Measurements from ENCODE around the gene FRMD8. TPM values are rescaled to one million over a fixed set of nuclear protein-coding genes. Genes with fewer than 3 reads are reported as not detected.

The FRMD8 gene
- total RNA-seq, 6 experiments from 2014 or later = 22.4 to 28.5 (median 27.1) TPM

- Mint-ChIP-seq H3K9me3 (no peaks in the 10 kb centered on the region), H3K27me3 (ENCODE audit: insufficient read depth) (peaks cover 8% of the 10 kb centered on the region), H3K4me3 (peak overlapping the region; percentile 77), H3K4me1 (ENCODE audit: low read depth) (peaks cover 35% of the 10 kb centered on the region), H3K36me3 (ENCODE audit: low read depth) (no peaks in the 10 kb centered on the region), H3K27ac (no peak overlapping the region)
- DNase-seq = peak; percentile 7
- no peak for TF ChIP-seq CTCF (IDR thresholded peaks at IDR 0.05)
These were observed 30.6 kb upstream of the FRMD8 start for GRCh38 chr11:65355776-65356393.

- H3K9me3 Mint-ChIP-seq = no peaks in the 10 kb centered on the region
- H3K4me3 Mint-ChIP-seq = no peak overlapping the region
- peaks cover 8% of the 10 kb centered on the region for H3K27me3 Mint-ChIP-seq (ENCODE audit: insufficient read depth)
- H3K27ac Mint-ChIP-seq = no peak overlapping the region
- H3K4me1 Mint-ChIP-seq (ENCODE audit: low read depth) = peaks cover 35% of the 10 kb centered on the region
- H3K36me3 Mint-ChIP-seq (ENCODE audit: low read depth) = no peaks in the 10 kb centered on the region
- TF ChIP-seq CTCF (IDR thresholded peaks at IDR 0.05) = no peak
- no peak for DNase-seq
These were observed 30.0 kb upstream of the FRMD8 start for GRCh38 chr11:65356394-65356972.

- TF ChIP-seq CTCF (IDR thresholded peaks at IDR 0.05) = no peak
- Mint-ChIP-seq H3K4me3 (no peak overlapping the region), H3K36me3 (ENCODE audit: low read depth) (no peaks in the 10 kb centered on the region), H3K4me1 (ENCODE audit: low read depth) (peaks cover 30% of the 10 kb centered on the region), H3K27me3 (ENCODE audit: insufficient read depth) (peaks cover 8% of the 10 kb centered on the region), H3K27ac (no peak overlapping the region), H3K9me3 (no peaks in the 10 kb centered on the region)
- no peak for DNase-seq
These were observed 28.5 kb upstream of the FRMD8 start for GRCh38 chr11:65357856-65358356.

- peaks cover 5% of the 10 kb centered on the region for H3K27me3 Mint-ChIP-seq (ENCODE audit: insufficient read depth)
- H3K4me1 Mint-ChIP-seq (ENCODE audit: low read depth) = peaks cover 9% of the 10 kb centered on the region
- no peak overlapping the region for H3K4me3 Mint-ChIP-seq
- TF ChIP-seq CTCF (IDR thresholded peaks at IDR 0.05) = no peak
- H3K27ac Mint-ChIP-seq = no peak overlapping the region
- no peak for DNase-seq
- H3K9me3 Mint-ChIP-seq = no peaks in the 10 kb centered on the region
- no peaks in the 10 kb centered on the region for H3K36me3 Mint-ChIP-seq (ENCODE audit: low read depth)
These were observed 24.0 kb upstream of the FRMD8 start for GRCh38 chr11:65362320-65362931.

- H3K4me1 Mint-ChIP-seq (ENCODE audit: low read depth) = peaks cover 3% of the 10 kb centered on the region
- no peaks in the 10 kb centered on the region for H3K36me3 Mint-ChIP-seq (ENCODE audit: low read depth)
- no peak overlapping the region for H3K4me3 Mint-ChIP-seq
- peaks cover 5% of the 10 kb centered on the region for H3K27me3 Mint-ChIP-seq (ENCODE audit: insufficient read depth)
- no peak for TF ChIP-seq CTCF (IDR thresholded peaks at IDR 0.05)
- DNase-seq = no peak
- no peak overlapping the region for H3K27ac Mint-ChIP-seq
- no peaks in the 10 kb centered on the region for H3K9me3 Mint-ChIP-seq
These were observed 23.5 kb upstream of the FRMD8 start for GRCh38 chr11:65362966-65363365.

All from HFFc6 (cell line).